ENCODE data around the gene RBP3.

RBP3 gene

GRCh38 chr10:47348661-47349470 lies 703 bp downstream of the RBP3 start:
- no peak for DNase-seq (ENCODE audit: low read depth in 1 of 2, low spot score in 1 of 2)
- Histone ChIP-seq H3K27ac (replicated peaks) (no peak overlapping the region), H3K4me3 (replicated peaks; ENCODE audit: insufficient read depth, low read length) (no peak overlapping the region), H3K27me3 (ENCODE audit: insufficient read depth, poor library complexity, severe bottlenecking) (peaks cover 6% of the 10 kb centered on the region)
- TF ChIP-seq SPI1 (IDR thresholded peaks at IDR 0.05; ENCODE audit: borderline replicate concordance, low read depth) (no peak; the same call in 1 of the 2 replicates), CTCF (IDR thresholded peaks at IDR 0.05; ENCODE audit: insufficient read depth, low read length) (no peak), GABPA (IDR thresholded peaks at IDR 0.05; ENCODE audit: low read depth) (no peak), POLR2AphosphoS5 (IDR thresholded peaks at IDR 0.05; ENCODE audit: low read depth) (no peak)
- TF ChIP-seq, protein P1, sequence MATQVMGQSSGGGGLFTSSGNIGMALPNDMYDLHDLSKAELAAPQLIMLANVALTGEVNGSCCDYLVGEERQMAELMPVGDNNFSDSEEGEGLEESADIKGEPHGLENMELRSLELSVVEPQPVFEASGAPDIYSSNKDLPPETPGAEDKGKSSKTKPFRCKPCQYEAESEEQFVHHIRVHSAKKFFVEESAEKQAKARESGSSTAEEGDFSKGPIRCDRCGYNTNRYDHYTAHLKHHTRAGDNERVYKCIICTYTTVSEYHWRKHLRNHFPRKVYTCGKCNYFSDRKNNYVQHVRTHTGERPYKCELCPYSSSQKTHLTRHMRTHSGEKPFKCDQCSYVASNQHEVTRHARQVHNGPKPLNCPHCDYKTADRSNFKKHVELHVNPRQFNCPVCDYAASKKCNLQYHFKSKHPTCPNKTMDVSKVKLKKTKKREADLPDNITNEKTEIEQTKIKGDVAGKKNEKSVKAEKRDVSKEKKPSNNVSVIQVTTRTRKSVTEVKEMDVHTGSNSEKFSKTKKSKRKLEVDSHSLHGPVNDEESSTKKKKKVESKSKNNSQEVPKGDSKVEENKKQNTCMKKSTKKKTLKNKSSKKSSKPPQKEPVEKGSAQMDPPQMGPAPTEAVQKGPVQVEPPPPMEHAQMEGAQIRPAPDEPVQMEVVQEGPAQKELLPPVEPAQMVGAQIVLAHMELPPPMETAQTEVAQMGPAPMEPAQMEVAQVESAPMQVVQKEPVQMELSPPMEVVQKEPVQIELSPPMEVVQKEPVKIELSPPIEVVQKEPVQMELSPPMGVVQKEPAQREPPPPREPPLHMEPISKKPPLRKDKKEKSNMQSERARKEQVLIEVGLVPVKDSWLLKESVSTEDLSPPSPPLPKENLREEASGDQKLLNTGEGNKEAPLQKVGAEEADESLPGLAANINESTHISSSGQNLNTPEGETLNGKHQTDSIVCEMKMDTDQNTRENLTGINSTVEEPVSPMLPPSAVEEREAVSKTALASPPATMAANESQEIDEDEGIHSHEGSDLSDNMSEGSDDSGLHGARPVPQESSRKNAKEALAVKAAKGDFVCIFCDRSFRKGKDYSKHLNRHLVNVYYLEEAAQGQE (IDR thresholded peaks at IDR 0.05; ENCODE audit: insufficient replicate concordance, low read depth), result no peak

- H3K27ac ChIP-seq (replicated peaks), result no peak overlapping the region
- DNase-seq (ENCODE audit: low read depth in 1 of 2, low spot score in 1 of 2), result no peak
- TF ChIP-seq SPI1 (IDR thresholded peaks at IDR 0.05; ENCODE audit: borderline replicate concordance, low read depth) (no peak), CTCF (IDR thresholded peaks at IDR 0.05; ENCODE audit: insufficient read depth, low read length) (no peak), POLR2AphosphoS5 (IDR thresholded peaks at IDR 0.05; ENCODE audit: low read depth) (no peak), GABPA (IDR thresholded peaks at IDR 0.05; ENCODE audit: low read depth) (no peak)
- TF ChIP-seq, protein P1 (IDR thresholded peaks at IDR 0.05; ENCODE audit: insufficient replicate concordance, low read depth), result no peak
- H3K4me3 ChIP-seq (replicated peaks; ENCODE audit: insufficient read depth, low read length), result no peak overlapping the region
- peaks cover 5% of the 10 kb centered on the region for H3K27me3 ChIP-seq (ENCODE audit: insufficient read depth, poor library complexity, severe bottlenecking)
Measured at GRCh38 chr10:47349516-47349915, 1.4 kb downstream of the RBP3 start.

GRCh38 chr10:47349941-47350371 lies 1.8 kb downstream of the RBP3 start:
- H3K4me3 ChIP-seq (replicated peaks; ENCODE audit: insufficient read depth, low read length), result no peak overlapping the region
- no peak overlapping the region for H3K27ac ChIP-seq (replicated peaks)
- no peak for TF ChIP-seq GABPA (IDR thresholded peaks at IDR 0.05; ENCODE audit: low read depth)
- no peak for TF ChIP-seq CTCF (IDR thresholded peaks at IDR 0.05; ENCODE audit: insufficient read depth, low read length)
- no peak for TF ChIP-seq POLR2AphosphoS5 (IDR thresholded peaks at IDR 0.05; ENCODE audit: low read depth)
- no peak for TF ChIP-seq SPI1 (IDR thresholded peaks at IDR 0.05; ENCODE audit: borderline replicate concordance, low read depth)
- TF ChIP-seq, protein P1 (IDR thresholded peaks at IDR 0.05; ENCODE audit: insufficient replicate concordance, low read depth), result no peak

More at GRCh38 chr10:47349941-47350371, 1.8 kb downstream of the RBP3 start:
- no peak for DNase-seq (ENCODE audit: low read depth in 1 of 2, low spot score in 1 of 2)
- H3K27me3 ChIP-seq (ENCODE audit: insufficient read depth, poor library complexity, severe bottlenecking), result peaks cover under 1% of the 10 kb centered on the region
